GM19240 (cell line): ENCODE results near the gene FAM186B.
A peak's percentile ranks its signal among the peaks of the same experiment; 100 is the strongest.

ENCODE experiments used
- DNase-seq: peaks from one replicate; pipeline ENCODE4 v3.0.0; 2011; ENCODE audit warnings: low spot score; ENCODE audit not compliant: insufficient read length

Gene FAM186B

GRCh38 chr12:49567611-49568441 lies 37.6 kb downstream of the FAM186B start, which contains the start of gene MCRS1:
MCRS1 (minus strand) TSS chr12:49568142; CDS start chr12:49566731, 1,411 bp downstream.
- DNase-seq, result peak; percentile 92

DNA sequence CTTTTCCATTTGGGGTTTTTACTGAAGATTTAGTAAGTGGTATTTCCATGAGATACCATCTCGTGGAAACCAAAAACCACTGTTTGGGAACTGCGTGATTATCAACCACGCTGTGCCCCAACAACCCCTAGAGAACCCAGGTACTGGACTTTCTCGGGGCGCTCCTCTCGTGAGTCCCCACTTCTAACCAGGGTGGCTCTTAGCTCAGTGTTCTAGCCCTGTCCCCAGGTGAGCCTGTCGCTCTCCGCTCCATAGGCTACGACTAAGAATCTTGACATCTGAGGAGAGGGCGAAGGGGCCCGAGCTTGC lies 38.2 kb downstream of the FAM186B start:
- DNase-seq, result no peak

DNA sequence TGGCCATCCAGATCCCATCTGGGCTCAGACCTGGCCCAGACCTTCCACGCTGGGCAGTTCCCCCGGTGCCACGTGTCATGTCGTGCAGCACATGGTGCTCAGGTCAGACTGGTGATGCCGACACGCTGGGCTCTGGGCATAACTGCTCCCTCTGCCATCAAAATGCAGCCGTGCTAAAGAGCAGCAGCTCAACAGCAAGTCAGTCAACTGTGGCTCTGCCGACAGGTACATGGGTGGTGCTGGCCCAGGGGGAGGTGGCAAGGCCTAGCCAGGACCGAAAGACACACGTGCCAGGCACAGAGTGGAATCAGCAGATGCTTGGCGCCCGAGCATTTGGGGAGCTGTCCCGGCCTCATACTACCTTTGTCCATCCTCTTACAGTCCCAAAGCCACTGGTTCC lies 39.1 kb downstream of the FAM186B start:
- no peak for DNase-seq

DNA sequence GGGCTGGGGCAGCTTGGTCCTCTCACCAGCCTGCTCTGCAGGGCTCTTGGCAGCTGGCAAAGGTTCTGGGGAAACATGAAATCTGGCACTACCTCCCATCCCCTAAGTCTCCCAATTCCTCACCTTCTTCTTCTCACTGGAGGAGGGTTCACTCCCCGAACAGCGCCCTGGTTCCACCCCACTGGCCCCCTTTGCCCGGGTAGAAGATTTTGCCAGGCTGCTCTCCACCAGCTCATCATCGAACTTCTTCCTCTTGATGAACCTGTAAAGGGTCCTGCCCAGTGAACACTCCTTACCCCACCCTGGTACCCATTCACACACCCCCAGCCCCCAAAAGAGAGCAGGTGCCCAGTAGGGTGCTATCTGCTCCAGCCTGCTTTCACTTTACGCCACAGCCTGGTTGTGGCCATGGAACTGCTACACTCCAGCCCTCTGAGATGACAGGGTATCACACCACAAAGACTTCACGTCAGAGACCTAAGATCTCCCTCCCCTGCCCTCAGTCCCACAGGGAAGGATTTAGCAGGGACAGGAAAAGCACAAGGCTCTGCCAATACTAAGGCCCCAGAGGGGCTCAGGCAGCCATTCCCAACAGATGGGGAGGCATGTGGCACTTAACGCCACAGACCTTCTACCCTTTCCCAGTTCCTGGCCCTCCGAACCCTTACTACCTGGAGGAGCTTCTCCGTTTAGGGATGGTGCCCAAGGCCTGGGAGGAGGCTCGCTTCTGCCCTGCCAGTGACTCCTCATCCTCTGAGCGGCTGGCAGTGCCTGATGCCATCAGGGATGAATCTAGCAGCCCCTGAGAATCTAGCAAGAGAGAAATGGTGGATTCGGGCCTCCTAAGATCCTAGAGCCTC lies 39.8 kb downstream of the FAM186B start:
- no peak for DNase-seq

- no peak for DNase-seq
These were observed 40.6 kb downstream of the FAM186B start for GRCh38 chr12:49564686-49565405.

DNA sequence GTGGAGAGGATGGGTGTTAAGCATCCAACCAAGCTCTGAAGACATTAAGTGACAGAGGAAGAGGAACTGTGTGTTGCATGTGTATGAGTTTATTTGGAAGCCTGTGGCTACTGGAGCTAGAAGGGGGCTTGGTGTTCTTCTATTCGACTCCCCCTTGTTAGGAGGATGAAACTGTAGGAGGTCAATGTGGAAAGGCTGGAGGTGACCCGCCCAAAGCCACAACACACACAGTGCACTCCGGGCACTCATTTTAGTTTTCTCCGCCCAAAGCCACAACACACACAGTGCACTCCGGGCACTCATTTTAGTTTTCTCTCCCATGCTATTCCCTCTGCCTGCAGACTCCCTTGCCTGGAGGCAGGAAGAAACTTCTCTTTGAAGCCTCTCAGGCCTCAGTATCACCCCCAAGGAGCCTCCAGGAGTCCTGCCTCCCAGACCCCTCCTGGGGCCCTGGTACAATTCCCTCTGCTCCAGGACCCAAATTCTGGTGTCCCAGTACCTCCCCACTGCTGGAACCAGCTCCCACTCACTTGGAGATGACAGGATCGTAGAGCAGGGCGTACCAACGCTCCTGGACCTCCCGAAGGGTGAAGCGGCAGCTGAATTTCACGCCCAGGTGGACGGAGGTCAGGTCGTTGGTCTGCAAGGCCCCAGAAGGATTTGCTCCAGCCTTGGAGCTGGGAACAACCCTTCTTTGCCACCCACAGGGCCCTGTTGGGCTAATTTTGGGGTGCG lies 41.3 kb downstream of the FAM186B start:
- no peak for DNase-seq

GRCh38 chr12:49562831-49563230 lies 42.6 kb downstream of the FAM186B start:
- DNase-seq, result no peak

DNA sequence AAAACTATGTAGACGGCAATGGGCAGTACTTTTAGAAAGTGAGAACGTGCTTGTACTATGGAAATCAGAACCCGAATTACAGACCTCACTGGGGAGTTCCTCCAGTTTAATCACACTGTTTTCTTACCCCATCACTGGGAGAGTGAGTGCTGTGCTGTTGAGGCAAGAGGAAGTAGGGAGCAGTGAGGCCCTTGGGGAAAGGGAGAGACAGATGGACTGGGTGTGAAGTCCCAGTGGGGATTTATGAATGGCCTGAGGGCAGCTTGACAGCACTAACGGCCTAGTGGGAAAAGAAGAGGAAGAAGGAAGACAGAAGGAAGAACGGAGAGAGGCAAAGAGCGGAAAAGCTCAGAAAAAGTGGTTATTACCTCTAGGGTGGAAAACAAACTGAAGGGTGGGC lies 43.2 kb downstream of the FAM186B start:
- no peak for DNase-seq

DNA sequence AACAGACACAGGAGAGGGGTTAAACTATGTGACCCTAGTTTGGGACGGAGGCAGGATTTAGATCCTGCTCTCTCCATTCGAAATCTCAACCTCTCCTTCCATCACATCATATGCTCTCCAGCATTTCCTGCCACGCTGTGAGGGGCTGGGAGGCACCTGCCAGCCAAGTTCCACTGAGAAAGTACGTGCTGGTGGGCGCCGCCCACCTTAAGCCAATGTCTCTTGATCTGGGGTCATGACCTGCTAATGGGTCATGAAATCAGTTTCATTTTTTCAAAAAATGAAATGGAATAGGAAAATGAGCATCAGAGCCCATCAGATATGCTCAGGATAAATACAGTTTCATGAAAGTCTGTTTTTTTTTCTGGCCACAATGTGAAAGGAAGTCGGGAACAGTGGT lies 44.7 kb downstream of the FAM186B start:
- no peak for DNase-seq

DNA sequence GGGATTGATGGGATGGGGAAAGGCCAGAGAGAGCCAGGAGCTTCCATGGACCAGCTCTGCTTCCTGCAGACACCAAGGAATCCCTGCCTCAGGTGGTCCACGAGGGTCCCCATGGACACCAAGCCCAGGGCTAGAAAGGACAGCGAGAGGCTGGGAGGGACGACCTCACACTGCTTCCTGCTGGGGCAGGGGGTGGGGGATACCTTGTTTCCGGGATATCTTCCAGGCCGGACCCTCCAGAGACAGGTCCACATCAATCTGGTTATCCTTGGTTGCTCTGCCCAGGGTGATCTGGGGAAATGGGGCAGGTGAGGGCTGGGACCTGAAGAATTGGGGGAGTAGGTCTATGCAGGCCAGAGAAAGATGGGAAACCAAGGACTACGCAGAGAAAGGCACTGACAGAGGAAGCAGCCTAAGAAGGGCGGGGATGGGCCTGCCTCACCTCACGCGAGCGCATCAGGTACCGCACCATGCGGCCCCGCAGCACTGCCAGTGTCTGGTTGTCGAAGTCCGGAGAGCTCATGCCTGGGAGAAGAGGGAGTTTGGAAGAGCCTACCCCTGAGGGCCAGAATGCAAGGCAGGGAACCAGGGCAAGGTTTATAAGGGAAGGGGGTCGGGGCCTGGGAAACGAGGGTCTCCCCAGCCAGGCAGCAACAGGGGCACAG lies 46.3 kb downstream of the FAM186B start:
- DNase-seq, result no peak

DNA sequence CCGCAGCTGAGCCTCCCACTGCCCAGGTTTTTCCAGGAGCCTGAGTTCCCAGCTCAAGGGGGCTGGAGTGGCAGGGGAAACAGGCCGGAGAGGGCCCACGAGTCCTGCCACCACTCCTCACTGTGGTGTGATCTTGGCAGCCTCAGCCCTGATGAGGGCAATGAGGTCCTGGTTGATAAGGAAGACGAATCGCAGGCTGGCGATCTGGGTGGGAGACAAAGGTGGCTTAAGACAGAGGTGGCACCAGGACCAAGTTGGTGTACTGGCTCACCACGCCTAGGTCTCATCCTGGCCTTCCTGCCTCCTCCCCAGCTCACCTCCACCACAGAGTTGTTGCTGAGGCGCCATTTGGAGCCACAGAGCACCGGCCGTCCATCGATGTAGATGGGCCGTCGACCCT lies 46.9 kb downstream of the FAM186B start:
- no peak for DNase-seq

DNA sequence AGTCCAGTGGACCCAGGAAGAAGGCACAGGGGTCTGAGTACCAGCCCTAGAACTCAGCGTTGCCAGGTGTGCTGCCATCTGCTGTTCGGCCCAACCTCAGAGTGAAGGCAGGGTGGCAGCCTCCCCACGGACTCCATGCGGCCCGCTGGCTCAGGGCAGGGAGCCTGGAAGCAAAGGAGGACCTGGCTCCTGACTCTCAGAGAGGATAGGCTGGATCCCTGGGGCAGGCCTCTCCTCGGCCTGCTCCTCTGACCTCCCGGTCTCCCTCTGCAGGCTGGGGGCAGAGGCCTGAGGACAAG lies 47.6 kb downstream of the FAM186B start:
- no peak for DNase-seq

GRCh38 chr12:49557187-49557916 lies 48.1 kb downstream of the FAM186B start:
- no peak for DNase-seq

DNA sequence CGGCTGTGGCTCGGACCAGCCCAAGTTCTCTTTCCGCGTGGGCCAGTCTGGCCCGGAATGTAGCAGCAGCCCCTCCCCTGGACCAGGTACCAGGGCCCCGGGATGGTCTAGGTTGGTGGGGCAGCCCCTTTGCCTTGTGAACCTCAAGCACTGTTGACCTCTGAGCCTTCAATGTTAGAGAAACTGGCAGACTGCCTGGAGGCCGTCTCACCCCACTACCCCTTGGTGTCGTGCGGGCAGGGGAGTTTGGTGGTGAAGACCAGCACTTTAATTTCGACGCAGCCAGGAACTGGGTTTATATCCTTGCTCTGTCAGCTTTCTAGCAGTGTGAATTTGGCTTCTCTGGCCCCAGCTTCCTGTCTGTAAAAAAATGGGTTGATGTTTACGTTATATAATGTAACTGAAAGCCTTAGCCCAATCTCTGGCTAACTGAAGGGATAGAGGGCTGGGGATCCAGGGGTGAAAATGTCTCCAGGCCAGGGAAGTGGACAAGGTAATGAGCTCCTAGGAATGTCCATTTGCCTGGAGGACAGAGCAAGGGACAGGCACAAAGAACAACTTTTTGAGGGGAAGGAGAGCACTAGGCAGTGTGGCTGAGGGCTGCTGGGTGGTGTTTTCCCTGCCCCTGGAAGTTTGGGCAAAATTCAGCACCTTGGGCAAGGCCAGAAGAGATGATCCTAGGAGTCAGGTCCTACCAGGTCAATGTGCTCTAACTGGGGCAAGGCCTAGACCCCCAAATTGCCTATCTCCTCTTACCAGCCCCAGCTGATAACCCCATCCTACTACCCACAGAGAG lies 48.9 kb downstream of the FAM186B start:
- no peak for DNase-seq

GRCh38 chr12:49555631-49556390 lies 49.6 kb downstream of the FAM186B start:
- no peak for DNase-seq

- no peak for DNase-seq
These were observed 51.2 kb downstream of the FAM186B start for GRCh38 chr12:49554266-49554665.

GRCh38 chr12:49553512-49554088 lies 51.8 kb downstream of the FAM186B start:
- DNase-seq, result no peak

GRCh38 chr12:49552899-49553298 lies 52.5 kb downstream of the FAM186B start:
- DNase-seq, result no peak
